Uterus (tissue), 4 donors: ENCODE measurements around the gene FAM76B. TPM values are rescaled to one million over a fixed set of nuclear protein-coding genes. Genes with fewer than 3 reads are reported as not detected.

ENCODE experiments used
- DNase-seq, 2 donors: peaks; one replicate each; pipeline ENCODE4 v3.0.0-alpha.2; 2019 to 2020
- H3K27ac ChIP-seq, 2 donors: fragments of 200-600 bp; sonication (generic); 1 replicate in 1 of 2; 2 replicates in 1 of 2; pipeline ENCODE4 v1.5.1; 2016 to 2018
- H3K27me3 ChIP-seq, 2 donors: fragments of 200-600 bp; sonication (generic); one replicate each; pipeline ENCODE4 v1.5.1; 2018 to 2019; ENCODE audit warnings: control low read depth in 1 of 2
- H3K36me3 ChIP-seq, 2 donors: fragments of 200-600 bp; sonication (generic); one replicate each; pipeline ENCODE4 v1.5.1; 2019; ENCODE audit warnings: control low read depth in 1 of 2
- H3K4me1 ChIP-seq, 2 donors: fragments of 200-600 bp; sonication (generic); one replicate each; pipeline ENCODE4 v1.5.1; 2018 to 2019; ENCODE audit warnings: control low read depth in 1 of 2
- H3K4me3 ChIP-seq, 2 donors: fragments of 200-600 bp; sonication (generic); 1 replicate in 1 of 2; 2 replicates in 1 of 2; pipeline ENCODE4 v1.5.1; 2018 to 2019; ENCODE audit warnings: mild to moderate bottlenecking in 1 of 2
- H3K9me3 ChIP-seq, 2 donors: fragments of 200-600 bp; sonication (generic); one replicate each; pipeline ENCODE4 v1.5.1; 2019; ENCODE audit warnings: control low read depth in 1 of 2
- CTCF ChIP-seq, 4 experiments: fragments of 200-600 bp in 2 of 4; fragments of 450-650 bp in 2 of 4; sonication (generic) in 2 of 4; IDR thresholded peaks; one replicate each; pipeline ENCODE4 v1.5.1; 2016 to 2019; ENCODE audit warnings: antibody characterized with exemption in 4 of 4, mild to moderate bottlenecking in 2 of 4, moderate library complexity in 1 of 4
- POLR2A ChIP-seq, 2 donors: fragments of 450-650 bp; IDR thresholded peaks; one replicate each; pipeline ENCODE4 v1.6.1; 2016; ENCODE audit warnings: antibody characterized with exemption in 2 of 2, mild to moderate bottlenecking in 1 of 2, moderate library complexity in 1 of 2
- intact Hi-C: fragments of 100-400 bp; cut with DNase I; formaldehyde crosslinking; loops from one replicate; pipeline ENCODE4 v1.15.1; 2023; ENCODE audit warnings: low total_unique reads
- total RNA-seq, 4 donors: library from RNA; depleted of rRNA in 3 of 4; stranded (reverse); fragments of >200 nt in 3 of 4; gene quantifications; one replicate each; pipeline versions ENCODE4 v1.1.0 to v1.2.4, GENCODE V29; 2014 to 2023
- donor health status: DM: yes; HTN: yes; CAD: no.

FAM76B gene
- total RNA-seq, 4 donors from 2014 or later: 15.9 to 63.5 (median 26.5) TPM

GRCh38 chr11:95767498-95767897 lies 22.1 kb downstream of the FAM76B start:
- Histone ChIP-seq H3K4me1 (no peaks in the 10 kb centered on the region), H3K4me3 (no peak overlapping the region), H3K9me3 (no peaks in the 10 kb centered on the region), H3K27ac (peak overlapping the region in 1 of 2 donors; percentile 18), H3K36me3 (no peaks in the 10 kb centered on the region), H3K27me3 (no peaks in the 10 kb centered on the region)
- no peak for TF ChIP-seq POLR2A (IDR thresholded peaks at IDR 0.05)
- TF ChIP-seq CTCF (IDR thresholded peaks at IDR 0.05): no peak
- intact Hi-C loops: loop anchor here (10.0 kb wide), 1 partner anchor 613 kb away; no protein-coding TSS in a partner anchor
- DNase-seq: no peak

GRCh38 chr11:95766701-95767100 lies 22.9 kb downstream of the FAM76B start:
- no peak for TF ChIP-seq CTCF (IDR thresholded peaks at IDR 0.05)
- no peaks in the 10 kb centered on the region for H3K36me3 ChIP-seq
- no peak overlapping the region for H3K4me3 ChIP-seq
- no peaks in the 10 kb centered on the region for H3K9me3 ChIP-seq
- no peaks in the 10 kb centered on the region for H3K27me3 ChIP-seq
- no peak overlapping the region for H3K27ac ChIP-seq
- H3K4me1 ChIP-seq: no peaks in the 10 kb centered on the region
- no peak for DNase-seq
- intact Hi-C loops: loop anchor here (10.0 kb wide), 1 partner anchor 612 kb away; no protein-coding TSS in a partner anchor

- intact Hi-C loops: loop anchor here (10.0 kb wide), 1 partner anchor 610 kb away; no protein-coding TSS in a partner anchor
- no peak for DNase-seq
- TF ChIP-seq CTCF (IDR thresholded peaks at IDR 0.05) (peak; percentile 66 to 84 (median 79)), POLR2A (IDR thresholded peaks at IDR 0.05) (no peak)
- Histone ChIP-seq H3K9me3 (no peaks in the 10 kb centered on the region), H3K36me3 (no peaks in the 10 kb centered on the region), H3K27me3 (no peaks in the 10 kb centered on the region), H3K4me1 (no peaks in the 10 kb centered on the region), H3K27ac (no peak overlapping the region), H3K4me3 (no peak overlapping the region)
These were observed 25.2 kb downstream of the FAM76B start for GRCh38 chr11:95764267-95764898.

- no peak for DNase-seq
- TF ChIP-seq CTCF (IDR thresholded peaks at IDR 0.05): no peak
- no peak for TF ChIP-seq POLR2A (IDR thresholded peaks at IDR 0.05)
- H3K4me3 ChIP-seq: no peak overlapping the region
- H3K27me3 ChIP-seq: no peaks in the 10 kb centered on the region
- no peaks in the 10 kb centered on the region for H3K4me1 ChIP-seq
- no peaks in the 10 kb centered on the region for H3K9me3 ChIP-seq
- no peaks in the 10 kb centered on the region for H3K36me3 ChIP-seq
- no peak overlapping the region for H3K27ac ChIP-seq
- intact Hi-C loops: loop anchor here (10.0 kb wide), 1 partner anchor 608 kb away; no protein-coding TSS in a partner anchor
These were observed 27.0 kb downstream of the FAM76B start for GRCh38 chr11:95762534-95762933.

GRCh38 chr11:95760941-95761340 lies 28.6 kb downstream of the FAM76B start:
- Histone ChIP-seq H3K27ac (no peak overlapping the region), H3K4me3 (no peak overlapping the region), H3K27me3 (no peaks in the 10 kb centered on the region), H3K9me3 (no peaks in the 10 kb centered on the region), H3K4me1 (no peaks in the 10 kb centered on the region), H3K36me3 (no peaks in the 10 kb centered on the region)
- TF ChIP-seq CTCF (IDR thresholded peaks at IDR 0.05): no peak
- no peak for TF ChIP-seq POLR2A (IDR thresholded peaks at IDR 0.05)
- intact Hi-C loops: loop anchor here (10.0 kb wide), 1 partner anchor 606 kb away; no protein-coding TSS in a partner anchor
- DNase-seq: no peak
